ENCODE data around the gene ADPRH.

ADPRH gene

DNA sequence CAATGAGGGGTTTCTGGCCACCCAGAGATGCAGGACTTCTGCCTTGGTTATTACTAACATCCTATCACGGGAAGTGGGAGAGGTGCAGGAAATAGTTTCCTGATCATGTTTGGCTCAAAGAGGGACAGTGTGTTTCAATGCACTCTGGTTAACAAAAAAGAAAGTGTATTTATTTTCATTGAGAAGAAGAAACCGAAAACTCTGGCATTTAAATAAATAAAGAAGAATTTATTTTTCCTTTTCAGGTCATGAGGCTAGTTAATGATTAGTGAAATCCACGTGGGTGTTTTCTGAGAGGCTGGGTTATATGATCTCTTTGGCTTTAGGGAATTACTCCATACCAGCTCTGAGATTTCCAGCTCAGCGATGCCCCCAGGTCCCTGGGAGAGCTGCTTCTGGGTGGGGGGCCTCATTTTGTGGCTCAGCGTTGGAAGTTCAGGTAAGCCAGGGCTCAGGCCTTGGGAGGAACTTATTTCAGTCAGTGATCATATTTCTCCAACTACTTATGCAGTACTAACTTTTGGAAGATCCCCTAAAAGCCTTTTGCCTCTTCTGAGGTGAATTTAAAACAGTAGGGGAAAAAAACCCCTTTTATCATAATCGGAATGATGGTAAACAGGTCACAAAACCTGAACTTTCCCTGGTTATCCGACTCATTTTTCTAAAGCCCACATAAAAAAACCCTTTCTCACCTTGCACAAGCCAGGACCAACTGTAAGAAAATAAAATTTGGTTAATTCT is 18.4 kb downstream of the ADPRH start, which contains the start of gene PLA1A:
Gene PLA1A, plus strand, starts transcription at position 338 of the 741 bp plus-strand sequence. Its CDS starts 29 bp downstream, at position 367.
- no peak for DNase-seq (ENCODE audit: low read depth in 3 of 3)

- no peak for DNase-seq (ENCODE audit: low read depth in 3 of 3)
These were observed 19.3 kb downstream of the ADPRH start for GRCh38 chr3:119598410-119599098.

GRCh38 chr3:119599558-119600174 is 20.4 kb downstream of the ADPRH start:
- DNase-seq (ENCODE audit: low read depth in 3 of 3), result no peak

GRCh38 chr3:119600732-119601131 is 21.4 kb downstream of the ADPRH start:
- DNase-seq (ENCODE audit: low read depth in 3 of 3), result no peak

DNA sequence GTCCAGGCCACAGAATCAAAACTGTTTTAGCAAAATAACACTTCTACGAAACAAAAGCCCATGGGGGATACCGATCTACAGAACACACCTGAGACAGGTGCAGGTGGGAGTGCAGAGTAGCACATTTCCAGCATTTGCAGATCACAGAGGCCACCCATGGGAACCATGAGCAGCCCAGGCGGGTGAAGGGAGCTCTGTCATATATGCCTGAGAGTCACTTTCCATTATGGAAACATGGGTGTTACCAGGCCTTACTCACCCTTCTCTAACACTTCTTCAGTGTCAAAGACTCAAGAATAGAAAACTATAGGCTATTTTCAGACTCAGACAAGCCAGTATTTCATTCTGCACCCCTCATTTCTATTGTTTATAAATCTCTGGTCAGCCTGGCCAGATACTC is 21.9 kb downstream of the ADPRH start:
- no peak for DNase-seq (ENCODE audit: low read depth in 3 of 3)

- DNase-seq (ENCODE audit: low read depth in 3 of 3), result no peak
These were observed 23.4 kb downstream of the ADPRH start for GRCh38 chr3:119602676-119603075.

DNA sequence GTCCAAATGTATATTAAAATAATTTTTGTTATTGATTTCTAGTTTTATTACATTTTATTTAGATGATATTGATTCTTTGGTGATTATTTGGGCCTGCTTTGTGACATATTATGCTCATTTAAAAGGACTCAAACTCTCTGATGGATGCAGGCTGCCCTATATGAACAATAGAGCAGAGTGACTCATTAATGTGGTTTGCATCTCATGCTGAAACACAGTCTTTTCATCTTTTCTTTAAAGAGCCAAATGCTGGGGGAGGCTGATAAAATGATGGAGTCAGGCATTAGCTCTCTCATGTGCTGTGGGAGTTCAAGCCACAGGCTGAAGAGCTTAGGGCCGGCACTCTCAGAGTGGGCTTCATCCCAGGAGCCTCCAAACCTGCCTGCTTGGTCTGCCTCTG is 25.6 kb downstream of the ADPRH start:
- no peak for DNase-seq (ENCODE audit: low read depth in 3 of 3)

GRCh38 chr3:119608405-119609000 is 29.2 kb downstream of the ADPRH start:
- no peak for DNase-seq (ENCODE audit: low read depth in 3 of 3)

DNA sequence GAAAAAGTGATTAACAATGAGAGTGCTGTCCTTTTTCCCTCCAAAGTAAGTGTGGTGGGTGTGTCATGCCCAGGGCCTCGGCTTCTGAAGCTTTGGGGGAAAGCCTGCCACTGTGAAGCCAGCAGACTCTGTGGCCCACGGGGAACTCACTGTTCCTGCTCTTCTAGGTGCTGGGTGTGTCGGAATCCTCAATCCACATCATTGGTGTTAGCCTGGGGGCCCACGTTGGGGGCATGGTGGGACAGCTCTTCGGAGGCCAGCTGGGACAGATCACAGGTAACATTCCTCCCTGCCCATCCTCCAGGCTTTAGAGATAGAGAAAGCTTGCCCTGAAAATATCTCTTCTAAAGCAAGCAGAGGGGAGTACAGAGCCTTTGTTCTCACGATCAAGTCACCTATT is 30.0 kb downstream of the ADPRH start:
- DNase-seq (ENCODE audit: low read depth in 3 of 3), result no peak

DNA sequence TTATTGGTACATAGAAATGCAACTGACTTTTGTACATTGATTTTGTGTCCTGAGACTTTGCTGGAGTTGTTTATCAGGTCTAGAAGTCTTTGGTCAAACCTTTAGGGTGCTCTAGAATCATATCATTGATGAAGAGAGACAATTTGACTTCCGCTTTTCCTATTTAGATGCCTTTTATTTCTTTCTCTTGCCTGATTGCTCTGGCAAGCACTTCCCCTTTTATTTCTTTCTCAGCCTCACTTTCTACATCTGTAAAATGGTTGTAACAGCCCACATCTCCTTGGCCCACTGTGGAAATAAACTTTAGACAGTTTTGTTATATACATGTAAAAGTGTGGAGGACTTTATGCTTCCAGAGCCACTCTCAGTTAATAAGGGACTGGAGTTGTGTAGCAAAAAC is 32.4 kb downstream of the ADPRH start:
- no peak for DNase-seq (ENCODE audit: low read depth in 3 of 3)

GRCh38 chr3:119613201-119613600 is 33.9 kb downstream of the ADPRH start:
- no peak for DNase-seq (ENCODE audit: low read depth in 3 of 3)

- no peak for DNase-seq (ENCODE audit: low read depth in 3 of 3)
These were observed 34.6 kb downstream of the ADPRH start for GRCh38 chr3:119613872-119614271.

DNA sequence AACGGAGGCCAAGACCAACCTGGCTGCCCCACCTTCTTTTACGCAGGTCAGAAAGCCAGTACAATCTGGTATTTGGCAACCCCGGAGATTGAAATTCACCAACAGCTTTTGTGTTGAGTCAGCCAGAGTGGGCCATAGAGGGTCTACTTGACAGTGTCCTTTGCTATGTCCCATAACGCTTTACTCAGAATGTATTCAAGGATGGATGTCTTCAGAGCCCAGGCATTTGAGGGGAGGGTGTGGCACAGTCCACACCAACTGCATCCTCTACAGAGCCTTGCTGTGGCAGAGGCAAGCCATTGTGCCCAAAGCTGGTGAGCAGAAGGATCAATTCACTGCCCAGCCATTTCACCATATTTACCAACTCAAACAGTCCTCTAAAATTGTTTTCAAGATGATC is 36.8 kb downstream of the ADPRH start:
- DNase-seq (ENCODE audit: low read depth in 3 of 3), result no peak

GRCh38 chr3:119619094-119619493 is 39.8 kb downstream of the ADPRH start:
- no peak for DNase-seq (ENCODE audit: low read depth in 3 of 3)

DNA sequence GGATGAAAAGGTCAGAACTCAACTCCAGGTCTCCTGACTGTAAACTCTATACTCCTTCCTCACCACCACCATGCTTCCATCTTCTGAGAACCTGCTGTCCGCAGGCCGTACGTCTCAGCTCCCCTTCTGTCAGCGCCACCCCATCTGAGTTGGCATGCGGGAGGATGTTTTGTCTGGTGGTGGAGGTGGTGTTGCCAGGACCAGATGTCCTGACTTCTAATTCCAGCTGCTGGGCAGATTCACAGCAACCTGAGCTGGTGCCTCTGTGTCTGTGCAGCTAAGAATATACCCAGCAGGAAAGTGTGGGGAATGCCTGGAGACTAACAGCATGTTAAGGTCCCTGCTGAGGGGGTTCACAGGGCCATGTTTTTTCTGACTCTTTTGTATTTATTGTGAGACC is 41.6 kb downstream of the ADPRH start:
- DNase-seq (ENCODE audit: low read depth in 3 of 3), result no peak

DNA sequence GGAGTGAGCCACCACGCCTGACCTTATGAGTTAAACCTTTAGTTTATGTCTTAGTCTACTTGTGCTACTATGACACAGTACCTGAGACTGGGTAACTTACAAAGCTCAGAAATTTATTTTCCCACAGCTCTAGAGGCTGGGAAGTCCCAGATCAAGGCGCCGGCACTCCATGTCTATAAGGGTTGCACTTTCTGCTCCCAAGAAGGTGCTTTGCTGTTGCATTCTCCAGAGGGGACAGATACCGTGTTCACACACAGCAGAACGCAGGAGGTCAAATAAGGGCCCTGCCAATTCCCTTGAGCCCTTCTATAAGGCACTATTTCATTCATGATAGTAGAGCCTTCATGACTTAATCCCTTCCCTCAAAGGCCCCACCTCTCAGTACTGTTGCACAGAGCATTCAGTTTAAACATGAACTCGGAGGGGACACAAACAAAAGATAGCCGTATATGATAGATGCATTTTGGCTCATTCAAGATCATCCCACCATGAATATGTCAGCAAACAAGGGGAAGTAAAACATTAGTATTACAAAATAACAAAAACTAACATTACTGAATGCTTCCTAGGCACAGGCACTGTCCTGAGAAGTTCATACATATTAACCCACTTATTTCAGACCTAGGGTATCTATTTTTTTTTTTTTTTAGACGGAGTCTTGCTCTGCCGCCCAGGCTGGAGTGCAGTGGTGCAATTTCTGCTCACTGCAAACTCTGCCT is 44.9 kb downstream of the ADPRH start:
- no peak for DNase-seq (ENCODE audit: low read depth in 3 of 3)

DNA sequence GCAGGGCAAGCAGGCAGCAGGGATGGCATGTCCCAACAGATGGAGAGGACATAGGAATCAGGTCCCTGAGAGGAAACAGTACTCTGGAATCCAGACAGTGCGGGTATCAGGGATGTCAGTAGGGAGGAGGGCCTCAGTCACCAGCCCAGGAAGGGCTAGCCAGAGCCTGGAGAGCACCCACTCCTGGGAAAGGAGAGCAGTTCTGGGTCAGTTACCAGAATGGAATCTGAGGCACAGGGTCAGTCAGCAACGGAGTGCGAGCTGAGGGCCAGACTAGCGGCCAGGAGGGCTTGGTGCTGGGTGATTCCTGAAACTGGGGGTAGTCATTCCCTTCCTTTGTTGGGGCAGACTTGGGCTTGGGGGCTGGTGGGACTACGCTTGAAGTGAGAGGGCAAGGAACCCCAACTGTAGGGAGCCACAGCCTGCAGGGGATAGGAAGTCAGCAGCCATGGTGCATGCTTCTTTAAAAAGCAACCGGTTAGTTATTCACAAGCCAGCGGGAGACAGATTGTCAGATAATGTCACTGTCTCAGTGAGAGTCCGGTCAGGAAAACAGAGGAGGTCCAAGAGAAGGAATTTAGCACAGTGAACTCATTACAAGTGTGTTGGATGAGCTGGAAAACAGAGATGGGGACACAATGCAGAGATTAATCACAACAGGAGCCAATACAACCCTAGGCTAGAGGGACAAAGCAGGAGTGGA is 46.3 kb downstream of the ADPRH start:
- DNase-seq (ENCODE audit: low read depth in 3 of 3), result no peak

DNA sequence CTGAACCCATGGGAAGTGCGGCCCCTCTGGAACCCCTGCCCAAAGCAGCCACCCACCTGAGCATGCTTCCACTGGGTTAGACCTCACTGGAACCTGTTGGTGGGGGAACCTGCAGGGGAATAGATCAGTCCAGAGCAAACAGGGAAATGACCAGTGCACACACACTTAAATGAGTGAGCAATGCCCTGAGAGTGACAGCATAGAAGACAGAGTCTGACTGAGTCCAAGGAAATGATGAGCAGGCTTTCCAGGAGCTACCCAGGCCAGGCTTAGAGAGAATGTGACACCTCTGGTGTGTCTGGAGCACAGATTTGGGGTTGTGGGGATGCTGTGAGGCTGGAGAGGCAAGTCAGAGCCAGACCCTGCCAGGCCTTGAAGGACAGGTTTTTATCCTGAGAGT is 46.9 kb downstream of the ADPRH start:
- no peak for DNase-seq (ENCODE audit: low read depth in 3 of 3)

GRCh38 chr3:119627461-119627860 is 48.2 kb downstream of the ADPRH start:
- no peak for DNase-seq (ENCODE audit: low read depth in 3 of 3)

- DNase-seq (ENCODE audit: low read depth in 3 of 3), result no peak
These were observed 49.1 kb downstream of the ADPRH start for GRCh38 chr3:119628390-119628789.

GRCh38 chr3:119628816-119629445 is 49.6 kb downstream of the ADPRH start:
- no peak for DNase-seq (ENCODE audit: low read depth in 3 of 3)
